Adrenal gland (tissue), 5 donors: ENCODE results near the gene CAPN8.

Experiments
- POLR2A ChIP-seq, 2 donors: fragments of 450-650 bp; IDR thresholded peaks; one replicate each; pipeline ENCODE4 v1.6.1; 2017; ENCODE audit warnings: antibody characterized with exemption in 2 of 2, mild to moderate bottlenecking in 2 of 2, moderate library complexity in 1 of 2
- TF ChIP-seq, protein P1 (sequence below), 6 experiments: fragments of 450-650 bp in 4 of 6; fragments of 200-600 bp in 2 of 6; sonication (generic) in 1 of 6; IDR thresholded peaks; 1 replicate in 5 of 6; 2 replicates in 1 of 6; pipeline versions ENCODE4 v1.5.1 to v1.8.0; 2016 to 2021; ENCODE audit warnings: antibody characterized with exemption in 6 of 6, mild to moderate bottlenecking in 2 of 6, moderate library complexity in 1 of 6
- donor health status: DM: no; HTN: no; CAD: no.

DNA sequence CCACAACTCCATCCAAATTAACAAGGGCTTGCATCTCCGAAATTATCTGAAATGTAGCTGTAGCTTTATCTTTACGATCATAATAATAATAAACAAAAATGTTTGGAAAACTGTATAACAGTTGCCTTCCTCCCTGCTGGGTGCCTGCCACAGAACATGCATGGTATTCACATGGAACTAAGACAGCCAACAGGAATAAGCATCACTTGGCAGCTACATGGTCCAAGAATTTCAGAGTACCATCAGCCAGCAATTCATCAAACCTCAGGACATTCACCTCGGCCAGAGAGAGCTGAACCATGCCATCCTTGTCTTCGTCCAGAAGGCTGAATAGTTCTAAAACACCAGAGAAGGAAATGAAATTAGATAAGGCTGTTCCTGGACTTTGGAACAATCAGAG, 122.7 kb downstream of the CAPN8 start:
- TF ChIP-seq, protein P1, sequence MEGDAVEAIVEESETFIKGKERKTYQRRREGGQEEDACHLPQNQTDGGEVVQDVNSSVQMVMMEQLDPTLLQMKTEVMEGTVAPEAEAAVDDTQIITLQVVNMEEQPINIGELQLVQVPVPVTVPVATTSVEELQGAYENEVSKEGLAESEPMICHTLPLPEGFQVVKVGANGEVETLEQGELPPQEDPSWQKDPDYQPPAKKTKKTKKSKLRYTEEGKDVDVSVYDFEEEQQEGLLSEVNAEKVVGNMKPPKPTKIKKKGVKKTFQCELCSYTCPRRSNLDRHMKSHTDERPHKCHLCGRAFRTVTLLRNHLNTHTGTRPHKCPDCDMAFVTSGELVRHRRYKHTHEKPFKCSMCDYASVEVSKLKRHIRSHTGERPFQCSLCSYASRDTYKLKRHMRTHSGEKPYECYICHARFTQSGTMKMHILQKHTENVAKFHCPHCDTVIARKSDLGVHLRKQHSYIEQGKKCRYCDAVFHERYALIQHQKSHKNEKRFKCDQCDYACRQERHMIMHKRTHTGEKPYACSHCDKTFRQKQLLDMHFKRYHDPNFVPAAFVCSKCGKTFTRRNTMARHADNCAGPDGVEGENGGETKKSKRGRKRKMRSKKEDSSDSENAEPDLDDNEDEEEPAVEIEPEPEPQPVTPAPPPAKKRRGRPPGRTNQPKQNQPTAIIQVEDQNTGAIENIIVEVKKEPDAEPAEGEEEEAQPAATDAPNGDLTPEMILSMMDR (IDR thresholded peaks at IDR 0.05) = no peak
- TF ChIP-seq POLR2A (IDR thresholded peaks at IDR 0.05) = no peak
